HG02884 (cell line): ENCODE measurements around the gene C1QTNF9.
"Not testable (repeated sequence)": the region's sequence is repeated elsewhere in the genome, so short reads cannot be mapped to it uniquely, and the experiment has no call there.

Experiments used
- ATAC-seq: cut with Tn5 transposase; IDR thresholded peaks from one replicate; pipeline ENCODE4 v1.9.1; 2021; ENCODE audit warnings: mild to moderate bottlenecking, moderate library complexity; ENCODE audit not compliant: unreplicated experiment

C1QTNF9 gene

GRCh38 chr13:24309300-24309699 is at the start of gene C1QTNF9:
Gene C1QTNF9, plus strand, starts transcription at chr13:24309580. Its CDS starts 6,424 bp downstream, at chr13:24316004.
- ATAC-seq = not testable (repeated sequence)

GRCh38 chr13:24261566-24261965 is 47.8 kb upstream of the C1QTNF9 start:
- ATAC-seq = no peak

GRCh38 chr13:24263632-24264031 is 45.7 kb upstream of the C1QTNF9 start:
- no peak for ATAC-seq

- ATAC-seq = no peak
Measured at GRCh38 chr13:24264976-24265375, 44.4 kb upstream of the C1QTNF9 start.

- no peak for ATAC-seq
Measured at GRCh38 chr13:24265453-24265852, 43.9 kb upstream of the C1QTNF9 start.

- ATAC-seq = no peak
Measured at GRCh38 chr13:24267274-24267673, 42.1 kb upstream of the C1QTNF9 start.

GRCh38 chr13:24267801-24268200 is 41.6 kb upstream of the C1QTNF9 start:
- ATAC-seq = no peak

- no peak for ATAC-seq
Measured at GRCh38 chr13:24269821-24270220, 39.6 kb upstream of the C1QTNF9 start.

GRCh38 chr13:24270639-24271141 is 38.7 kb upstream of the C1QTNF9 start:
- peak; percentile 39 for ATAC-seq

GRCh38 chr13:24271231-24271600 is 38.2 kb upstream of the C1QTNF9 start:
- ATAC-seq = no peak

- peak; percentile 43 for ATAC-seq
Measured at GRCh38 chr13:24271601-24272451, 37.6 kb upstream of the C1QTNF9 start.

- no peak for ATAC-seq
Measured at GRCh38 chr13:24272452-24273161, 36.8 kb upstream of the C1QTNF9 start.

GRCh38 chr13:24273926-24274325 is 35.5 kb upstream of the C1QTNF9 start:
- no peak for ATAC-seq

- ATAC-seq = peak; percentile 56
Measured at GRCh38 chr13:24274452-24275021, 34.8 kb upstream of the C1QTNF9 start.

- ATAC-seq = no peak
Measured at GRCh38 chr13:24275041-24275440, 34.3 kb upstream of the C1QTNF9 start.

GRCh38 chr13:24276306-24276705 is 33.1 kb upstream of the C1QTNF9 start:
- ATAC-seq = no peak

GRCh38 chr13:24276861-24277260 is 32.5 kb upstream of the C1QTNF9 start:
- no peak for ATAC-seq

GRCh38 chr13:24277761-24278160 is 31.6 kb upstream of the C1QTNF9 start:
- no peak for ATAC-seq

- ATAC-seq = no peak
Measured at GRCh38 chr13:24279327-24280110, 29.9 kb upstream of the C1QTNF9 start.

GRCh38 chr13:24280720-24281119 is 28.7 kb upstream of the C1QTNF9 start:
- peak; percentile 71 for ATAC-seq
